HG02798 (cell line): Measurements from ENCODE around the gene RAI2.

ENCODE experiments used
- ATAC-seq: cut with Tn5 transposase; IDR thresholded peaks from one replicate; pipeline ENCODE4 v1.9.1; 2021; ENCODE audit warnings: mild to moderate bottlenecking; ENCODE audit not compliant: unreplicated experiment, poor library complexity

RAI2 gene

DNA sequence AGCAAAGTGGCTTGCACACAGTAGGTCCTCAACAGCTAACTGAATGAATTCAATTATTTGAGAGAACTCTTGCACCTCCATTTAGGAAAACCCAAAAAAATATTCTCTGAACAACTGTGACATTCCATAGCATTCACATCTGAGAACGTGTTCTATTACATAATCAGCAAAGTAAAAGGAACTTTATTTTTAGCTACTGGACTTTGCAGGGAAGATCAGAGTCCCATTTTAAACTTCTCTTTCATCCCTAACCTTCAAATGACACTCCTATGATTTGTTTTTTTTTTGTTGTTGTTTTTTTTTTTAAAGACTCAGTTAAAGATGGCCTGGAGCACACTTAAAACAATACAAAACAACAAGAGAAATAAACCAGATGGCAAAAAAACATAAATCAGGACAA is 30.9 kb downstream of the RAI2 start:
- ATAC-seq = no peak

DNA sequence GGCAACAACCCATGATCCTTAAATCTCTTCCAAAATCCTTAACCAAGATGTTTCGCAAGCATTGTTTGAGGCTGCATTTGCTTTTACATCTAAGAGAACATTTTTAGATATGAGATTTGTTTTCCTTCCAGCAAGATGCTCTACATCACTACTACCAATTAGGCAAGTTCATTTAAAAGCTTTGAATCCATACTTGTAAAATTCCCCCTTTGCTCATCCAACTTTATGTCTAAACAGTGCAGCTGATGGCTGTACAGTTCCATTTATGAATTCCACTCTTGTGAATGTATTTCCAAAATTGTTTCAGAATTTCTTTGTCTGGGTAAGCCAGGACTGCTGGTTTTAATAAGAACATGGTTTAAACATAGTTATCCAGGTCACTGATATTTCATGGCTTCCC is 31.5 kb downstream of the RAI2 start:
- no peak for ATAC-seq

DNA sequence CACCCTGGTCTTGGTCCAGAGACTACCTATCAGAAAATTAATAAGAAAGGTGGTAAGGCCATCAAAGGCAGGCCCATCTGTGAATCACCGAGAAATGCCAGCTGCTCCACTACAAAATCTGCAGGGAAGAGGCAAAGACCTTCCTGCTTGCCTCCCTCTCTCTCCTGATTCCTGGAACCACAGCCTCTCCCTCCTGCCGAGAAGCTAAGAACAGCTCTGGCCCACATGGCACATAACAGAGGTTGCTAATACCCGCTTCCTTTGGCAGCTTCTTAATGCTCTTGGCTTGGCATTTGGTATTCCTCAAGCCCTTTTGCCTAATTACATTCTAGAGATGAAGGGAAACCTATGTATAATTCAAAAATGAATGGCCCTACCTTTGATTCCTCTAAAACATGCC is 32.9 kb downstream of the RAI2 start:
- ATAC-seq = no peak

DNA sequence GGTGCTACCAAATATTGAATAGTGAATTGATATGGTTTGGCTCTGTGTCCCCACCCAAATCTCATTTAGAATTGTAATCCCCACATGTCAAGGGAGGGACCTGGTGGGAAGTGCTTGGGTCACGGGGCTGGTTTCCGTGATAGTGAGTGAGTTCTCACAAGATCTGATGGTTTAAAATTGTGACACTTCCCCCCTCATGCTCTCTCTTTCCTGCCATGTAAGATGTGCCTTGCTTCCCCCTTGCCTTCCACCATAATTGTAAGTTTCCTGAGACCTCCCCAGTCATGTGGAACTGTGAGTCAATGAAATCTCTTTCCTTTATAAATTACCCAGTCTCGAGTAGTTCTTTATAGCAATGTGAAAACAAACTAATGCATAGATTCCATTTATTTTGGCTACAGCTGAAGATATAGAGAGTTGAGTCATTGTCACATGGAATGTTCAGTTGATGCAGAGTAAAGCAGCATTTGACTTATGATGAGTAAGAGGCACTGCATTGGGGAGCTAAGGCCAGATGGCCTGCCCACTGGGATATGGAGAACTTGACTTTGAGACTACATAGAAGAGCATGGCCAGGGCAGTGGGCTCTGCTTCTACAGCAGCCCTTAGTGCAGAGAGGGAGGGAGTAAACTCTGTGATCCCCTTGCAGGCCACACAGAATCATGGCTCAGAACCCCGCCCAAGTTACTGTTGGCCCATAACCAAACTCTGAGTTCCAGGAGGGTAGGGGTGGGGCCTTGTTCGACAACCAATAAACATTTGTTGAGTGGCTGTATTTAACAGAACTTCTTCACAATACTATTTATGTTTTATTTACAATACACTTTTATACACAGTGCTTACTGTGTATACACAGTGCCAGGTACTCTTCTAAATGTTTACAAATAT is 34.2 kb downstream of the RAI2 start:
- no peak for ATAC-seq

- ATAC-seq = no peak
Measured at GRCh38 chrX:17824980-17825379, 36.1 kb downstream of the RAI2 start.

- ATAC-seq = no peak
Measured at GRCh38 chrX:17822351-17822750, 38.7 kb downstream of the RAI2 start.

- no peak for ATAC-seq
Measured at GRCh38 chrX:17820100-17820499, 41.0 kb downstream of the RAI2 start.

DNA sequence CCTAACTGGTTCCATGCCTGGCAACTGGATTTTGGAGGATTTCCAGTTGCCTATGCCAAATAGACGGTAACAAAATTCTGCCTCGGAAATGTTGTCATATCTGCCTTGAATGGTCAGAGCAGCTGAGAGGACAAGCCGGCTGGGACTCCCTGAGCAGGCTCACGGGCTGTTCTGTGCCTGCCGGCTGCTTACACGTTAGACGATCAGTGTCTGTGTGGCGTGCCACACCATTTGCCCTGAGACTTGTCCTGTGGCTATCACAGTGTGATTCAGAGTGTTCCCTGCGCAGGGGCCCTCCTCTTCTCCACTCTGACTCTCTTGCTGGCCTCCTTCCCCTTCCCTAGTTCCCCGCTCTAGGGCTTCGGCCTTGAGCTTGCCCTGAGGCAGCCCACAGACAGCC is 42.4 kb downstream of the RAI2 start:
- no peak for ATAC-seq

GRCh38 chrX:17817251-17817650 is 43.8 kb downstream of the RAI2 start:
- no peak for ATAC-seq

DNA sequence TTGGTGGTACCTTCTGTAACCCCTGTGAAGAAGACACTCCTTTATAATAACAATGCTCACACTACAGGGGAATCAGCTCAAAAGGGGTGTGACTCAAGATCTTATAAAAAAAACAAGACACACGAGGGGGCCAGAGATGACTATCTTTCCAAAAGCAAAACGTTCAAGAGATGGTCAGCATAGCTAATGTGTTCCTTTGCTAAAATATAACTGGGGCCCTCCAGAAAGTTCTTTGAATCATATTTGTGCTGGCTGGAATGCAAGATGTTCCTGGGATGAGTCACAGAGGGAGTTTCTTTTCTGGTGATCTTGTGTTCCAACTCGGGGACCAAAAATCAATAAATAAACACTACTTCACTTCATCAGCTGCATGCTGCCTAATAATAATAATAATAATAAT is 46.5 kb downstream of the RAI2 start:
- ATAC-seq = no peak

DNA sequence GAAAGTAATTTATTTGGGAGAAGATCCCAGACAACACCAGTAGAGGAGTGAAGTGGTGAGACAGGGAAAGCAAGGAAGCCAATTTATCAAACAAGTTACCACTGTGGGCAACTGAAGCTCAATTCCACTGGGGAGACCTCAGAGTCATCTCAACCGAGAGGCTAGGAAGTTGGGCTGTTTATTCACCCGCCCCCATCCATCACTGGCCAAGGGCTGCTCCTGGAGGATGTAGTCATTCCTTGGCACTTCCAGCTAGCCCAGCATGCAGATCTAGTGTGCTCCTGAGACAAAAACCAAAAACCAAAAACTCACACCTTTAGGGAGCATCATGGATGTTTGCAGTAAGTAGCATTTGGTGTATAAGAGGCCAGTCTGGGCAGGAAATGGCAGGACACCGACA is 47.0 kb downstream of the RAI2 start:
- no peak for ATAC-seq

DNA sequence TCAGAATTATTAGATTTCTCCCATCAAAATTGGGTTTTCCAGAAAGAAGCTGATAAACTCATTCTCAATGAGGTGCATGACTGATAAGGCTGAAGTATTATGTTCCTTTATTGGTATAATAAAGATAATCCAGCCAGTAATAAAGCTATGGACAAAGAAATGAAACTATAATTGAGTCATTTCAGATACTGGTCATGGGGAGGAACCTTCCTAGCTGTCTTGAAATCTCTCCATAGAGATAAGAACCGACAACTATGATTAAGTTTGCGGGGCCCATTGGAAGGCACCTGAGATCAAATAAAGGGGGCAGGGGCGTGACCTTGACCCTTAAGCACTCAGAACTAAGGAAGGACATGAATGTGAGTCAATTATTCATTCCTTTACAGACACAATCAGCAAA is 47.8 kb downstream of the RAI2 start:
- ATAC-seq = no peak

DNA sequence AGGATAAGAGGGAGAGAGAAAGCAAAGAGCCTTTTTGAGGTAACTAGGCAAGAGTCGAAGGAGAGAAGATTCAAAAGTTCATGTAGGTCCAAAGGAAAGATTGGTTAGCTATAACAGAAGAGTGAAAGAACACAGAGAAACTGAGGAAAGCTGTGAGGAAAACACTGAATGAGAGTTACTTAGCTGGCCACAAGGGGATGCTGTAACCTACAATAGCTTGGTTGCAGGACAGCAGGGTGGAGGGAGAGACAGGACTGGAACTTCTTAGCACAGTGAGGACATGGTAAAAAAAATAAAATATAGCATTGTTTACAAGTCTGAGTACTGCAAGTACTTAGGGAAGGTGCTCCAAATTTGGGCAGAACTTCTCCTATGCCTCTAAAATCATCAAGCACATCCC is 48.3 kb downstream of the RAI2 start:
- no peak for ATAC-seq

DNA sequence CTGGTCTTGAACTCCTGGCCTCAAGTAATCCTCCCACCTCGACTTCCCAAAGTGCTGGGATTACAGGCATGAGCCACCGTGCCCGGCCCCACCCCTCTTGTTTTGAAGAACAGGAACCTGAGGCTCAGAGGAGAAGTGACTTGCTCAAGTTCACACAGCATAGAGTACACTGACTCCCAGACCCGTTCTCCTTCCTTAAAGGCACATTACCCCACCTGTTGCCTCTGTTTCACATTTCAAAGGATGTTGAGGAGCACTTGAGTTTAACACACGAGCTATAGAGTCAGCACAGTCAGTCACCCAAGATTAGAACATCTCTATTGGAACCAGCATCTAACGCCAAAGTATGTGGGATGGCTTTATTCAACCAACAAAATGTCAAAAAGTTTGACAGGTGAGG is 51.1 kb downstream of the RAI2 start:
- no peak for ATAC-seq

DNA sequence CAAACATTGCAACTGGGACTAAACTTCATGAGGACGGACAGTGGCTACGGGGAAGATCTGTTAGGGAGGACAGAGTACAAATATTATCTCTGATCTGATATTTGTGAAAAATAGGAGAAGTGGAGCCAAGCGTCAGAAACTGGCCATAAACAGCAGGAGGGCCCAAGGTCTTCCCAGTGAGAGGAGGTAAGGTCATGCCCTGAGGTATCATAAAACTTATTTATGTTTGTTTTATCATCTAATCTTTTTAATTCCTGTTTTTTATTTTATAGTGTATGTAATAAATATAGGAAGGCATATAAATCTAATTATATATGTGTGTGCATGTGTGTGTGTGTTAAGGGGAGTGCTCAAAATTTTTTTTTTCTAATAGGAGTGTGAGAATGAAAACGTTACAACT is 51.8 kb downstream of the RAI2 start:
- ATAC-seq = no peak

- no peak for ATAC-seq
Measured at GRCh38 chrX:17805120-17805519, 56.0 kb downstream of the RAI2 start.

- no peak for ATAC-seq
Measured at GRCh38 chrX:17803449-17803848, 57.6 kb downstream of the RAI2 start.

GRCh38 chrX:17802756-17803155 is 58.3 kb downstream of the RAI2 start:
- ATAC-seq = no peak

DNA sequence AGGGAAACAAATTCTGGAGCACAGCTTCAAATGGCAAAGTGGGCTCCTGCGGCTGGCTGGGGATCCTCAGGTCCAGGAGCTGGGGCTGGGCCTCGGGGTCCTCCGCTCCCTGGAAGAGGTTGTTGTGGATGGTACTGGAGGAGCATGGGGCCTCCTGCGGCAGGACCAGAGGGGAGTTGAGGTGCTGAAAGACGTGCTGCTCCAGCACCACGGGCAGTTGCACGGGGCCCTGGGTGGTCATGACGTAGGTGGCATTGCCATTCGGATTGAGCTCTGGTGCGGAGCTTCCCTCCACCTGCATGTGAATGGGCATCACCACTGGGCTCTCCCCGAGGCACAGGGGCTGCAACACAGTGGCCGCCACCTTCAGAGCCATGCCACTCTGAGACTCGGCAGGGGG is 59.7 kb downstream of the RAI2 start:
- ATAC-seq = no peak

DNA sequence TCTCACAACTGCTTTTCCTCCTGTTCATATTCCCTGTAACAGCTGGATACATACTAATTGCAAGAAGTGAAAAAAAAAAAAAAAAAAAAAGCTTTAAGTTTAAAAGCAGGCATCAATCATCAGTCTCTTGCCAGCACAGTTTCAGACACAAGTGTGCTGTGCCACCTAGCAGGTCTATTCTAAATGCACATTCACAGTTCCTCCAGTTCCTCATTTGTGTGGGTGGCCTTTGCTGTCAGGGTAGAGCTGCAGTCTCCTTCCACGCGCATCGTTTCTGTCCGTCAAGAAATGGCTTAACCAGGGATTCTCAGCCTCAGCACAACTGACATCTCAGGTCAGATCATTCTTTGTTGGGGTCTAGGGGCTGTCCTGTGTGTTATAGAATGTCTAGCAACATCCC is 62.2 kb downstream of the RAI2 start:
- ATAC-seq = no peak

DNA sequence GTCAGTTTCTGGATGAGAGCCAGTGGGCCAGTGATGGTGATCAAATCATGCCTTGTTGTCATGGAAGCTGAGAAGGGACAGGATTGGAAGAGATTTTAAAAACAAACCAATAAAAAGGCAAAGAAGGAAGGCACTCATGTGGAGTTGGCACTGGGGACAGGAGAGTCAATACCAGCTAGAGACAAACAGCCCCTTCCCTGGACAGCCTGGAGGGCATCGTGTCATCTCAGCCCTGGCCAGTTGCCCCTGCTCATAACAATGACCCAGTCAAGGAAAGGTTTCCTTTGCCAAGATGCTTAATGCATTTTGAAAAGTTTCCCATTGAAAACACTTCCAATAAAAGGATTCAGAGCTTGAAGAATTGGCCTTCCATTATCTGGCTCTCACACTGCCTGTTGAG is 68.3 kb downstream of the RAI2 start:
- ATAC-seq = no peak

DNA sequence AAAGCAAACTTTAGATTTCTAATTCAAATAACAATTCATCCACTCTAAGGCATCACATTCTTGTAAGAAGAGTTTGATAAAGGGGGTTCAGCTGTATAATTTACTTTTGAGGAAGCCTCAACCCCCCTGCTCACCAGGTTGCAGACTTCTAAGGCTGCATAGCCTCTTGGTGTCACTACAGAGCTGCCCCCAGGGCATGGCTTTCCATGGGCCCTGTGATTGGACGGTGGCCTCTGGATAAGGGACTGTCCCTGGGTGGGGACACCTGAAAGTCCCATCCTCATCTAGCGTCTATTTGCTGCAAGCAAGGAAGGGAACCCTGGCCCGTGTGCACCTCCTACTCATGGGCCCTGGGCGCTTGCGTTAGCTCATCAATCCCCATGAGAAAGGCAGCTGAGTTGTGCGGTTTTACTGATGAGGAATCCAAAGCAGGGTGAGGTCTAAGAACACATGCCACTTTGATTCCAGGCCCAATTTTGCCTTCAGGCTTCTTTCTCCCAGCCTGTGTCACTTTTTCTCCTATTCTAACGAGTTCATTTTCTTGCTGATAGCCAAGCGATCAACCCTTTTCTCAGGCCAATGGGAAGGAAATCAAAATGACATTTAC is 72.0 kb downstream of the RAI2 start:
- no peak for ATAC-seq
